NCI-H748 treated with DMSO at 0.1 percent for 48 hours (cell line): Measurements from ENCODE around the gene ZMYM4.

Experiments
- DNase-seq: peaks from one replicate; lab custom pipeline; 2025; lab: John Stamatoyannopoulos, UW

Gene ZMYM4

GRCh38 chr1:35278886-35279554 is 10.5 kb downstream of the ZMYM4 start:
- no peak for DNase-seq

GRCh38 chr1:35279555-35279904 is 11.0 kb downstream of the ZMYM4 start:
- DNase-seq: no peak

GRCh38 chr1:35280006-35280405 is 11.5 kb downstream of the ZMYM4 start:
- no peak for DNase-seq

- no peak for DNase-seq
Measured at GRCh38 chr1:35281565-35281964, 13.1 kb downstream of the ZMYM4 start.

DNA sequence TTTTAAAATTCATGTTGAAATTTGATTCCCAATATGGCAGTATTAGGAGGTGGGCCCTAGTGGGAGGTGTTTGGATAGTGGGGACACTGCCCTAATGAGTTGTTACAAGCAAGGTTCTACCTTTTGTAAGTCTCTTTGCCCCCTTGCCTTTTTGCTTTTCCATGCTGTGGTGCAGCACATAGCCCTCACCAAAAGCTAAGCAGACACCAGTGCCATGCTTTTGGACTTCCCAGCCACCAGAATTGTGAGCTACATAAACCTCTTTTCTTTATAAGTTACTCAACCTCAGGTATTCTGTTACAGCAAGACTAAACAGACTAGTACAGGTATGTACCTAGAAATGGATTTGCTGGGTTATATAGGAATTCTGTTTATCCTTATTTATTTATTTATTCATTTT is 13.7 kb downstream of the ZMYM4 start:
- DNase-seq: no peak

DNA sequence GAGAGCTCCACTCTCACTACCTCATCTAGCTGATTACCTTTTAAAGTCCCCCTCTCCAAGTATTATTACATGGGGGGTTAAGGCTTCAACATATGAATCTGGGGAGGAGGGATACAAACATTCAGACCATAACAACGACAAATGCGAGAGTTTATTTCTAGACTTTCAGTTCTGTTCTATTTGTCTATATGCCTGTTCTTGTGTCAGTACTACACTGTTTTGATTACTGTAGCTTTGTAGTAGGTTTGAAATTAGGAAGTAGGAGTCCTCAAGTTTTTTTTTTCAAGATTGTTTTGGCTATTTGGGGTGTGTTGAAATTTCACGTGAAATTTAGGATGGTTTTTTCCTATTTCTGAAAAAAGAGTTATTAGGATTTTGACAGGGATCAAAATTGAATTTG is 16.3 kb downstream of the ZMYM4 start:
- no peak for DNase-seq

DNA sequence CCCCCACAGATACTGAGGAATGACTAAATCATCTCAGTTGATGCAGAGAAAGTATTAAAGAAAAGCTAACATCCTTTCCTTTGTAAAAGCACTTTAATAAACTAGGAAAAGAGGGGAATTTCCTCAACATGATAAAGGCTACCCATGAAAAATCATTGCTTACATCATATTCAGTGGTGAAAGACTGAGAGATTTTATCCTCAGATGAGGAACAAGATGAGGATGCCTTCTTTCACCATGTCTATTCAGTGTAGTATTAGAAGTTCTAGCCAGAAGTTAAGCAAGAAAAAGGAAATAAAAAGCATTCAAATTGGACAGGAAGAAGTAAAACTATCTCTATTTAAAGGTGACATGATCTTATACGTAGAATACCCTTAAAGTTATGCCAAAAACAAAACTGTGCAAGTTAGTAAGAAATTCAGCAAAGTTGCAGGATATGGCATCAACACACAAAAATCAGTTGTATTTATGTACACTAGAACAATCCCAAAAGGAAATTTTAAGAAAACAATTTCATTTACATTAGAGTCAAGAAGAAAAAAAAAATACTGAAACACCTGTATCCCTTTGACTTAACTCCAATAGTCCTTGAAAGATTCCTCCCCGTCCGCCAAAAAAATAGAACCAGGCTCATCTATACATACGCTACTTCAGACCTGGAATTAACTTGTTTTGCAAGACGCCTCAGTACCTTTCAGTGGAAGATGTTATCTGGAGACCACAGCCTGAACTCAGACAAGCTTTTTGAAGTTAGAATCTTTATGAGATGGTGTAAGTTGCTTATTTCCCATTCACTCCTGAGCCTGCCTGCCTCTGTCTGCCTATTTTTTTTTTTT is 17.5 kb downstream of the ZMYM4 start:
- DNase-seq: no peak

GRCh38 chr1:35287807-35288640 is 19.5 kb downstream of the ZMYM4 start:
- no peak for DNase-seq

DNA sequence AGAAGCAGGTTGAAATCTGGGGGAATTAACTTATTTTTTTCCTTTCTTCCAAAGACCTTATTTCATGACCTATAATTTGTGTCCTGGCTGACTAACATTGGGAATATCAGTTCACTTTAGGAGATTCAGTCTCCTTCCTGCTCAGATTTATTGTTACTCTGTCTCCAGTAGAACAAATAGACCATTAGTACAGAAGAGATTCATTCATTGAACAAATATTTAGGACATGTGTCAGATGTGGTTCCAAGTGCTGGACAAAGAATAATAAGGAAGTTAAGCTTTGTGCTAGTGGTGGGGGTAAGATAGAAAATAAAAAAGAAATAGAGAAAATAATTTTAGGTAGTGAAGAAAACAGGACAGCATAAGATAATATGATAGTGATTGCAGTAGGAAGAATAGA is 20.3 kb downstream of the ZMYM4 start:
- no peak for DNase-seq

DNA sequence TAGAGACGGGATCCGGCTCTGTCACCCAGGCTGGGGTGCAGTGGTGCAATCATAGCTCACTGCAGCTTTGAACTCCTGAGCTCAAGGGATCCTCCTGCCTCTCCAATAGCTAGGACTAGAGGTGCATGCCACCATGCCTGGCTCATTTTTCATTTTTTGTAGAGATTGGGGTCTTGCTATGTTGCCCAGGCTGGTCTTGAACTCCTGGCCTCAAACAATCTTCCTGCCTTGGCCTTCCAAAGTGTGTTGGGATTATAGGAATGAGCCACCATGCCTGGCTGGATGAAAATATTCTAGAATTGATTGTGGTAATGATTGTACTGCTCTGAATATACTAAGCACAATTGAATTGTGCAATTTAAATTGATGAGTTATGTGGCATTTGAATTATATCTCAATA is 21.9 kb downstream of the ZMYM4 start:
- DNase-seq: no peak

DNA sequence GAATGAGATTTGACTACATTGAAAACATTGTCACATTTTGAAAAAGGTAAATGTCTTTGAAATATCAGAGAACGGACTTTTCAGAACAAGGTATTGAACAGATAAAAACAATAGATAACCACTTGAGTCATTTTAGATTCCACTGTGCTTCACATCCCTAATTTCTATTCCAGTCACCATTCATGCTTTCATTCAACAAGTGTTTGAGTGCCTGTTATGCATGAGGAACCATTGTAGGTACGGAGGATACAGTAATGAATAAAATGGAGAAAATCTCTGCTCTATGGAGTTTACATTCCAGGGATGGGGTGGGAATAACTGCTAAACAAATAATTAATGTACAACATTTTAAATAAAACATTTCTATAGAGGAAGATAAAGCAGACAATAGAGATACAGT is 26.3 kb downstream of the ZMYM4 start:
- DNase-seq: no peak

GRCh38 chr1:35297886-35298285 is 29.4 kb downstream of the ZMYM4 start:
- DNase-seq: no peak

DNA sequence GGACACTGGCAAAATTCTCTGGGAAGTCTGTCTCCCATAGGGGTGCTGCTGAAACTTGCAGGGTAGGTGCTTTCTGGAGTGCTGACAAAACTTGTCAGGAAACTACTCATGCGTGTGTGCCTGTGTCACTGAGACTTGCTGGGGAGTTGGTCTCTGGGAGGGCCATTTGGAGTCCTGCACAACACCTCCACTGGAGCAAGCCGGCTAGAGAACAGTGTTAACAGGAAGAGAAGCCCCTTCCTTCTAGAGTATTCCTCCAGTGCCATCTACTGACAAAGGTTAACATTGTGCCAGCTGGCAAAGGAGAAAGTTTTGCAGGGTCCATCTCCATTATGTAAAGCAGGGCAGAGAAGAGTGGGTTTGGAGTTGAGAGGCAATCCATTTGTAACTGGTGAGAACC is 30.0 kb downstream of the ZMYM4 start:
- no peak for DNase-seq

DNA sequence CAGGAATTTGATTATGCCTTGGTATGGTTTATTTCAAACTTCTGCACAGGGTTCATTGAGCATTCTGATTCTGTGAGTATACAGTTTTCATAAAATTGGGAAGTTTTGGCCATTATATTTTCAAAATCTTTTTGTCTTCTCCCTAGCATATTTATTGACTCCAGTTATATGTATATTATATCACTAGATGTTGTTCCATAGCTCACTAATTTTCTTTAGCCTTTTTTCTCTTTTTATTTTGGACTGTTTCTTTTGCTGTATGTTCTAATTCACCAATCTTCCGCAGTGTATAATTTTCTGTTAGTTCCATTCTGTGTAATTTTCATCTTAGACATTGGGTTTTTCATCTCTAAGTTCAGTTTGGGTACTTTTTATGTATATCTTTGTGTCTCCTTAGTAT is 31.9 kb downstream of the ZMYM4 start:
- no peak for DNase-seq

GRCh38 chr1:35301674-35302392 is 33.3 kb downstream of the ZMYM4 start:
- no peak for DNase-seq

GRCh38 chr1:35305383-35305782 is 36.9 kb downstream of the ZMYM4 start:
- DNase-seq: no peak

GRCh38 chr1:35315649-35316048 is 47.1 kb downstream of the ZMYM4 start:
- no peak for DNase-seq

DNA sequence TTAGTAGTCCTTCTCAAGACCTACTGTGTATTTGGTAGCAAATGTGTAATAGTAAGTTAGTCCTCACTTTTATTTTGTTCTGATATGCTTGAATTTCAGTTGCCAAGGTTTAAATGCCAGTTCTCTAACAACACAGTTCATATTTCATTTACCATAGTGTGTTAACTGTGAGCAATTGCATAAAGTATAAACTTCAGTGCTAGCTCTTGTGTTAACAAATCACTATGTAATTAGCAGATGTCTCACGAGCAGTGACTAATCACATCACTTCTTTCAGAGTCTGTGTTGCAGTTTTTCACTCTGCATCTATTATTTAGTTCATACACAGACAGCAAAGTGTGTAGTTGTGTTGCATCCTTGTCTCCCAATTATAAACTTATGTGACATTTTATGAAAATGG is 47.8 kb downstream of the ZMYM4 start:
- no peak for DNase-seq

DNA sequence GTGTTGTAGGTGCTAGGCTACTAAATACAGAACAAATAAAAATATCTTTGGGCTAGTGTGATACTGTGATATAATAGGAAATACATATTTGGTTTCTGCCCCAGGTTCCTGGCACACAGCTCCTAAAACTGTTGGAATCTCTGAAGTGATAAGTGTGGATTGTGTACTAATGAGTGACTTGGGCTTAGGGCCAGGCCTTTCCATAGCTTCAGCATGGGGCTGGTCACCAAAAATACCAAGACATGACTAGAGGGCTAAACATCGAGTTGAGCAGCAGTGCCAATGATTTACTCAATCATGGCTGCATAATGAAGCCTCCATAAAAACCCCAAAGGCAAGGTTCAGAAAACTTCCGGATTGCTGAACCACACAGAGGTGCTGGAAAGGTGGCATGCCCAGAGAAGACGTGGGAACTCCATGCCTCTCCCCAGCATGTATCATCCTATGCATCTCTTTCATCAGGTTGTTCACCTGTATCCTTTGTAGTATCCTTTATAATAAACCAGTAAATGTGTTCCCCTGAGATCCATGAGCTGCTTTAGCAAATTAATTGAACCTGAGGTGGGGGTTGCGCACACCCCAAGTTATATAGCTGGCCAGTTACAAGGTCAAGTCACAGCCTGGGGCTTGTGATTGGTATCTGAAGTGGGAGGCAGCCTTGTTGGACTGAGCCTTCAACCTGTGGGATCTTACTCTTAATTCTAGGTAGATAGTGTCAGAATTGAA is 51.6 kb downstream of the ZMYM4 start:
- DNase-seq: no peak

- DNase-seq: no peak
Measured at GRCh38 chr1:35320937-35321336, 52.4 kb downstream of the ZMYM4 start.

DNA sequence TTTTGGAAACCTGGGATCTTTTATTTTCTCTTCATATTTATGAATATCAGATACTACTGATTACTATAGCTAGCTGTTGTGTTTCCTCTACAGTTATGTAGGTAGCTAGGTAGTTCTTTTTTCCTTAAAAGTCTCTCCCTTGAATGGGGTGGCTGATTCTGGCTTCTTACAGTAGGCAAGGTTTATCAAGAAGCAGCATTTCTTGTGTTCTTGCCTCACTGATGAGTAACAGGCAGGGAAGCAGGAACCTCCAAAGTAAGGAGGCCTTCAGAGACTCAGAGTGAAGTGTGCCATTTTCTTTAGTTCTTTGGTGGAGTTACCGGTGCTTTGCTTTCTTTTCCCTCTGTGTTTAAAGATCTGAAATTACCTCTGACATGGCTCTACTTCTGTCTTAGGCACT is 56.0 kb downstream of the ZMYM4 start:
- no peak for DNase-seq
